ENCODE data around the gene BCL7A.
"Not testable (repeated sequence)": the region's sequence is repeated elsewhere in the genome, so short reads cannot be mapped to it uniquely, and the experiment has no call there.

Gene BCL7A

GRCh38 chr12:122028165-122028904 is 6.7 kb downstream of the BCL7A start:
- DNase-seq (ENCODE audit: low read depth), result no peak

GRCh38 chr12:122028905-122029560 is 7.3 kb downstream of the BCL7A start:
- DNase-seq (ENCODE audit: low read depth), result no peak

- DNase-seq (ENCODE audit: low read depth), result no peak
Observed at GRCh38 chr12:122029620-122030423, 8.1 kb downstream of the BCL7A start.

- DNase-seq (ENCODE audit: low read depth), result no peak
Observed at GRCh38 chr12:122030424-122031035, 8.8 kb downstream of the BCL7A start.

- peak; percentile 51 for DNase-seq (ENCODE audit: low read depth)
Observed at GRCh38 chr12:122031342-122032216, 9.9 kb downstream of the BCL7A start.

- DNase-seq (ENCODE audit: low read depth), result no peak
Observed at GRCh38 chr12:122032580-122032979, 10.9 kb downstream of the BCL7A start.

GRCh38 chr12:122035292-122035691 is 13.6 kb downstream of the BCL7A start:
- no peak for DNase-seq (ENCODE audit: low read depth)

GRCh38 chr12:122036153-122036552 is 14.5 kb downstream of the BCL7A start:
- DNase-seq (ENCODE audit: low read depth), result no peak

- DNase-seq (ENCODE audit: low read depth), result no peak
Observed at GRCh38 chr12:122040579-122041386, 19.1 kb downstream of the BCL7A start.

GRCh38 chr12:122041458-122041857 is 19.8 kb downstream of the BCL7A start:
- not testable (repeated sequence) for DNase-seq (ENCODE audit: low read depth)

- no peak for DNase-seq (ENCODE audit: low read depth)
Observed at GRCh38 chr12:122042910-122043309, 21.2 kb downstream of the BCL7A start.

- no peak for DNase-seq (ENCODE audit: low read depth)
Observed at GRCh38 chr12:122043476-122043875, 21.8 kb downstream of the BCL7A start.

GRCh38 chr12:122045262-122045661 is 23.6 kb downstream of the BCL7A start:
- no peak for DNase-seq (ENCODE audit: low read depth)

- DNase-seq (ENCODE audit: low read depth), result no peak
Observed at GRCh38 chr12:122046145-122046544, 24.5 kb downstream of the BCL7A start.

- DNase-seq (ENCODE audit: low read depth), result no peak
Observed at GRCh38 chr12:122048151-122048550, 26.5 kb downstream of the BCL7A start.

GRCh38 chr12:122049827-122050226 is 28.1 kb downstream of the BCL7A start:
- DNase-seq (ENCODE audit: low read depth), result no peak

- DNase-seq (ENCODE audit: low read depth), result no peak
Observed at GRCh38 chr12:122050706-122051105, 29.0 kb downstream of the BCL7A start.

- no peak for DNase-seq (ENCODE audit: low read depth)
Observed at GRCh38 chr12:122051231-122051876, 29.7 kb downstream of the BCL7A start.

GRCh38 chr12:122052285-122052684 is 30.6 kb downstream of the BCL7A start:
- DNase-seq (ENCODE audit: low read depth), result no peak

Measured in activated T-cell treated with anti-CD3 and anti-CD28 coated beads for 1 hour (primary cell).